KOPT-K1 (cell line): ENCODE measurements around the gene RAPGEF1.
"Not testable (repeated sequence)": the region's sequence is repeated elsewhere in the genome, so short reads cannot be mapped to it uniquely, and the experiment has no call there.

Experiments used
- H3K27ac ChIP-seq: fragments of 200-600 bp; sonication (generic); 2 replicates; pipeline ENCODE4 v1.5.1; 2016; ENCODE audit warnings: antibody characterized with exemption, mild to moderate bottlenecking, low read depth, low read length; ENCODE audit not compliant: poor library complexity, severe bottlenecking
- H3K36me3 ChIP-seq: fragments of 200-600 bp; sonication (generic); 2 replicates; pipeline ENCODE4 v1.5.1; 2017; ENCODE audit warnings: antibody characterized with exemption, mild to moderate bottlenecking, low read length, moderate library complexity; ENCODE audit not compliant: insufficient read depth
- H3K9me3 ChIP-seq: fragments of 200-600 bp; sonication (generic); 2 replicates; pipeline ENCODE4 v1.5.1; 2017; ENCODE audit warnings: antibody characterized with exemption, low read length, mild to moderate bottlenecking; ENCODE audit not compliant: insufficient read depth, poor library complexity, severe bottlenecking

RAPGEF1 gene

DNA sequence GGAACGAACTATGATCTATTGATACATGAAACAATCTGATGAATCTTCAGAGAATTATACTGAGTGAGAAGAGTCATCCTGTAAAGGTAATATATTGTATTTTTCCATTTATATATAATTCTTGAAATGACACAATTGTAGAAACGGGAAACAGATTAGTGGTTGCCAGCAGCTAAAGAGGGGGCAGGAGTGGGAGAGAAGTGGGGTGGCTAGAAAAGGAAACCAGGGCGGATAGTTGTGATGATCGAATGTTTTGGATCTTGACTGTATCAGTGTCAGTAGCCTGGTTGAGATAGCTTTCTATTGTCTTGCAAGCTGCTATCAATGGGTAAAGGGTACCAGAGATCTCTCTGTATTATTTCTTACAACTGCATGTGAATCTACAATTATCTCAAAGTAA is 17.7 kb upstream of the RAPGEF1 start:
- Histone ChIP-seq H3K9me3 (no peaks in the 10 kb centered on the region), H3K27ac (no peak overlapping the region), H3K36me3 (no peaks in the 10 kb centered on the region)

GRCh38 chr9:131755541-131756198 is 15.8 kb upstream of the RAPGEF1 start:
- H3K36me3 ChIP-seq, result no peaks in the 10 kb centered on the region
- no peaks in the 10 kb centered on the region for H3K9me3 ChIP-seq
- no peak overlapping the region for H3K27ac ChIP-seq

DNA sequence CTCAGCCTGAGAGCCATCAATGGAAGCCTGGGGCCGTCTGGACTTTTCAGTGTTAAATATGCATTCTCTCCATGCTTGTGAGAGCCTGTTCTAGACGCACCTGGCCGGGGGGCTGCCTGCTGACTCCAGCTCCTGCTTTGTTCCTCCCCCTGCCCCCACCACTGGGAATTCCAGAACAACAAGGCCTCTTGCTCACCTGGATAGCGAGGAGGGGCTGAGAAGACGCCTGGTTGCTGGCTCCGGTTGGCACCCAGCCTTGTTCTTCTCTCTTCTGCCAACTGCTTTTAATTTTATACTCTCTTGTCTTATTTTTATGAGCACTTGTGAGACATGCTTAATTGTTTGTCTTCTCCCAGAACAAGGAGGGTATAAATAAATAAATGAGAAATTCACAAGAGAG is 15.0 kb upstream of the RAPGEF1 start:
- Histone ChIP-seq H3K9me3 (no peaks in the 10 kb centered on the region), H3K36me3 (no peaks in the 10 kb centered on the region), H3K27ac (no peak overlapping the region)

DNA sequence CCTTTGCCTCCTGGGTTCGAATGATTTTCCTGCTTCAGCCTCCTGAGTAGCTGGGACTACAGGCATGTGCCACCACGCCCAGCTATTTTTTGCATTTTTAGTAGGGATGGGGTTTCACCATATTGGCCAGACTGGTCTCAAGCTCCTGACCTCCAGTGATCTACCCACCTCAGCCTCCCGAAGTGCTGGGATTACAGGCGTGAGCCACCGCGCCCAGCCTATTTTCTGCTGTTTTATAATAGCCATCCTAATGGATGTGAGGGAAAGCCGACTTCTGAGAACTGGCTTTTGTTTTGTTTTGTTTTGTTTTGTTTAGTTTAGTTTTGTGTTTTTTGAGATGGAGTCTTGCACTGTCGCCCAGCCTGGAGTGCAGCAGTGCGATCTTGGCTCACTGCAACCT is 13.9 kb upstream of the RAPGEF1 start:
- H3K36me3 ChIP-seq, H3K9me3 ChIP-seq, H3K27ac ChIP-seq: not testable (repeated sequence)

- H3K27ac ChIP-seq, result no peak overlapping the region
- no peaks in the 10 kb centered on the region for H3K9me3 ChIP-seq
- H3K36me3 ChIP-seq, result no peaks in the 10 kb centered on the region
Observed at GRCh38 chr9:131752231-131752884, 12.5 kb upstream of the RAPGEF1 start.

DNA sequence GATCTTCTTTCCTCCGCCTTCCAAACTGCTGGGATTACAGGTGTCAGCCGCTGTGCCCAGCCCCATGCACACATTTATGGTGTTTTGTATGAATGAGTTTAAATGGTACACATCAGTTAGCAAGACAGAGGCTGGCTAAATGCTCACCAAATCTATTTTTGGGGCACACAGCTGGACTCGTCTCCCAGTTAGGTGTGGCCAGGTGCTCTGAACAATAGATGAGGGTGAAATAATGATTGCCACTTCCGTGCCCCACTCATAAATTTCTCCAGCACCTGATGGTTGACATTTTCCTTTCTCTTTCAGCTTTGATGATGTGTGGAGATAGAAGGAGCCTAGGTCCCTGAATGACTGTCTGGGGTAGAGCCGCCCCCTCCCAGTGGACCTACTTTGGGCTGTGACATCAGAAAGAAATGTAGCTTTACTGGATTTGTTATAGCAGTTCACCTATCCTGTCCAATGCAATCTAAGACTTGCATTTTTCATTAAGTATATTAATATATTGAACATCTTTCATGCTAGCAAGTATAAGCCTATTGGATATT is 8.6 kb upstream of the RAPGEF1 start:
- H3K27ac ChIP-seq, result no peak overlapping the region
- H3K9me3 ChIP-seq, result no peaks in the 10 kb centered on the region
- no peaks in the 10 kb centered on the region for H3K36me3 ChIP-seq

DNA sequence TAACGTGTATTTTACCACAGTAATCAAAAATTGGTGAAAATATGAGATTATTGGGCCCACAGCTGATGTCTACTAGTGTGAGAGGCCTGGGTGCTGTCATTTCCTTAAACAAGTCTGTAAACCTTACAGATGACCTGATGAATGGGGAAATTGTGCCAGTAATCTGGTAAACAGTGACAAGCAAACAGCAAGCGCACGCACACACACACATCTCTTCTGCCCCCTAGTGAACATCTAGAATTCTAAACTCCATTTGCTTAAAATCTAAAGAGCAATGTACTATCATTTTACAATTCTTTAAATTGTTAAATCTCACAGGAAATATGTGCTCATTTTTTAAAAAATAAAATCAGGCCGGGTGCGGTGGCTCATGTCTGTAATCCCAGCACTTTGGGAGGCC is 7.5 kb upstream of the RAPGEF1 start:
- Histone ChIP-seq H3K9me3 (no peaks in the 10 kb centered on the region), H3K27ac (no peak overlapping the region), H3K36me3 (no peaks in the 10 kb centered on the region)

- no peaks in the 10 kb centered on the region for H3K36me3 ChIP-seq
- no peak overlapping the region for H3K27ac ChIP-seq
Observed at GRCh38 chr9:131745610-131746009, 5.7 kb upstream of the RAPGEF1 start.

GRCh38 chr9:131744720-131745201 is 4.9 kb upstream of the RAPGEF1 start:
- H3K27ac ChIP-seq, result no peak overlapping the region
- no peaks in the 10 kb centered on the region for H3K36me3 ChIP-seq
- no peaks in the 10 kb centered on the region for H3K9me3 ChIP-seq

More at GRCh38 chr9:131745610-131746009, 5.7 kb upstream of the RAPGEF1 start:
- H3K9me3 ChIP-seq, result no peaks in the 10 kb centered on the region

DNA sequence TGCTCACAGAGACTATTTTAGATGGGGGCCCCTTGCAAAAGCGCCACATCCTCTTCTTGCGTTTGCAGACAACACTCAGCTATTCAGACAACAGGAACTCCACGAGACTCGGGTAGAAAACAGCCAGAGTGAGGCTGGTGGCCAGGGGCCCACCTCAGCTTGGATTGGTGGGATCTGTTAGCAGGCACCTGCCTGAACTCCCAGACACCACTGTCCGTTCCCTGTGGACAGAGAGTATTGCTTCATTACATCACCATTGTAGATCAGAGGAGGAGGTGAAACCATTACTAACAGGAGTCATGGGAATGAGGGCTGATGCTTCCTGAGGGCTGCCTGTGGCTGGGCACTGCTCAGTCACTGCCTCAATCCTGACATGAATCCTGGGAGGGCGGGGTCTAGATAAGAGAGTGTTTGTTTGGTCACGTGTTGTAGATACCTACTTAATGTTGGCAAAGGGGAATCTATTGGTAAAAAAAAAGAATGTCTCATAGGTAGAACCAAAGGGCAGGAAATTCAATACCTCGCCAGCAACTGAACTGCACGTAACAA is 4.4 kb upstream of the RAPGEF1 start:
- Histone ChIP-seq H3K9me3 (no peaks in the 10 kb centered on the region), H3K27ac (peak overlapping the region; percentile 50), H3K36me3 (no peaks in the 10 kb centered on the region)

GRCh38 chr9:131743501-131743900 is 3.6 kb upstream of the RAPGEF1 start:
- Histone ChIP-seq H3K9me3 (no peaks in the 10 kb centered on the region), H3K27ac (no peak overlapping the region), H3K36me3 (no peaks in the 10 kb centered on the region)

DNA sequence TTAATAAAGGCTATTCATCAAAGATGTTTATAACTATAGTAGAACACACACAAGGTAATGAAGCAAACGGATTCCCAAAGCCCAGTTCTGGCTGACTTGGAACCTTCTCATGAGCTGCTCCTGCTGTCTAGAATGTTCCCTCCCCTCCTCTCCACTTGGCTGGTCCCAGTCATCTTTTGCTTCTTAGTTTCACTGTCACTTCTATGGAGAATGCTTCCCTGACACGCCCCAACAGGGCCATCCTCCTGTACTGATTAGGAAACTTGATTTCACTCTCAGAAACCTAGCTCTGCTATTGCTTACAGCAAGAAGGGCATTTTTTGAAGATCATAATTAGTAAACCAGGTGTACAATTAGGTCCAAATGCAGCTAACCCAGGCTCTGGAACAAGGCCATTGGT is 3.2 kb upstream of the RAPGEF1 start:
- Histone ChIP-seq H3K36me3 (no peaks in the 10 kb centered on the region), H3K9me3 (no peaks in the 10 kb centered on the region), H3K27ac (no peak overlapping the region)

- Histone ChIP-seq H3K27ac (no peak overlapping the region), H3K9me3 (no peaks in the 10 kb centered on the region), H3K36me3 (no peaks in the 10 kb centered on the region)
Observed at GRCh38 chr9:131740898-131741297, 1.0 kb upstream of the RAPGEF1 start.

- Histone ChIP-seq H3K27ac (peak overlapping the region; percentile 69), H3K9me3 (no peaks in the 10 kb centered on the region), H3K36me3 (no peaks in the 10 kb centered on the region)
Observed at GRCh38 chr9:131739133-131739958, 530 bp downstream of the RAPGEF1 start.
